HEK293 (cell line): ENCODE data around the gene BCAS3.

Experiments used
- CTCF ChIA-PET: fragments of 350-600 bp; formaldehyde crosslinking; extraction: SDS; loops from one replicate; lab custom pipeline; 2021; ENCODE audit warnings: antibody characterized with exemption; lab: Yijun Ruan, JAX
- POLR2A ChIA-PET: fragments of 300-600 bp; formaldehyde crosslinking; extraction: SDS; loops from one replicate; lab custom pipeline; 2020; ENCODE audit warnings: antibody characterized with exemption, inconsistent platforms; lab: Yijun Ruan, JAX
- H3K27ac ChIP-seq: fragments of 200-500 bp; sonication (Bioruptor generic); 2 replicates; pipeline ENCODE4 v1.5.1; 2014; ENCODE audit warnings: low read depth, low read length, control low read depth, inconsistent platforms; ENCODE audit errors: extremely low read depth
- H3K36me3 ChIP-seq, 2 experiments: fragments of 200-500 bp in 1 of 2; sonication (Bioruptor generic) in 1 of 2; 1 replicate in 1 of 2; 2 replicates in 1 of 2; pipeline ENCODE4 v1.5.1; 2014 to 2017; ENCODE audit warnings: inconsistent platforms in 2 of 2, low read length in 2 of 2; ENCODE audit not compliant: control insufficient read depth in 2 of 2, insufficient read depth in 1 of 2
- H3K4me1 ChIP-seq: fragments of 200-500 bp; sonication (Bioruptor generic); 2 replicates; pipeline ENCODE4 v1.5.1; 2014; ENCODE audit warnings: mild to moderate bottlenecking, low read length, inconsistent platforms; ENCODE audit not compliant: control insufficient read depth, insufficient read depth
- H3K4me3 ChIP-seq: 2 replicates; pipeline ENCODE4 v1.5.1; 2011; ENCODE audit warnings: low read depth, mild to moderate bottlenecking, control low read depth, low read length, moderate library complexity
- H3K9me3 ChIP-seq: fragments of 200-500 bp; sonication (Bioruptor generic); 2 replicates; pipeline ENCODE4 v1.5.1; 2014; ENCODE audit warnings: low read depth, low read length, inconsistent platforms; ENCODE audit not compliant: control insufficient read depth, insufficient read depth
- KLF7 ChIP-seq: fragments of 450-650 bp; formaldehyde crosslinking; IDR thresholded peaks from 2 replicates; pipeline ENCODE4 v1.5.1; 2016; ENCODE audit warnings: missing biosample characterization, missing genetic modification characterization, borderline replicate concordance
- OSR2 ChIP-seq: fragments of 450-650 bp; formaldehyde crosslinking; IDR thresholded peaks from 2 replicates; pipeline ENCODE4 v1.5.1; 2016; ENCODE audit warnings: missing biosample characterization, missing genetic modification characterization
- TSHZ1 ChIP-seq: fragments of 450-650 bp; formaldehyde crosslinking; IDR thresholded peaks from 2 replicates; pipeline ENCODE4 v1.5.1; 2016; ENCODE audit warnings: missing biosample characterization, missing genetic modification characterization, borderline replicate concordance
- ZBTB6 ChIP-seq: fragments of 450-650 bp; formaldehyde crosslinking; IDR thresholded peaks from 2 replicates; pipeline ENCODE4 v1.5.1; 2017; ENCODE audit warnings: missing biosample characterization, missing genetic modification characterization
- ZEB2 ChIP-seq: fragments of 450-650 bp; formaldehyde crosslinking; IDR thresholded peaks from 2 replicates; pipeline ENCODE4 v1.5.1; 2016; ENCODE audit warnings: missing biosample characterization, missing genetic modification characterization
- ZFP37 ChIP-seq: fragments of 450-650 bp; formaldehyde crosslinking; IDR thresholded peaks from 2 replicates; pipeline ENCODE4 v1.5.1; 2016; ENCODE audit warnings: missing biosample characterization, missing genetic modification characterization
- ZIC2 ChIP-seq: fragments of 450-650 bp; formaldehyde crosslinking; IDR thresholded peaks from 2 replicates; pipeline ENCODE4 v1.5.1; 2016; ENCODE audit warnings: missing biosample characterization, missing genetic modification characterization
- ZNF184 ChIP-seq: fragments of 450-650 bp; IDR thresholded peaks from 2 replicates; pipeline ENCODE4 v1.5.1; 2018; ENCODE audit warnings: missing biosample characterization, mild to moderate bottlenecking, missing genetic modification characterization
- ZNF214 ChIP-seq: fragments of 450-650 bp; formaldehyde crosslinking; IDR thresholded peaks from 2 replicates; pipeline ENCODE4 v1.5.1; 2017; ENCODE audit warnings: missing biosample characterization, mild to moderate bottlenecking, missing genetic modification characterization, borderline replicate concordance
- ZNF292 ChIP-seq: fragments of 450-650 bp; formaldehyde crosslinking; IDR thresholded peaks from 2 replicates; pipeline ENCODE4 v1.5.1; 2016; ENCODE audit warnings: low read depth, missing biosample characterization, missing genetic modification characterization, borderline replicate concordance
- ZNF354C ChIP-seq: fragments of 450-650 bp; formaldehyde crosslinking; IDR thresholded peaks from 2 replicates; pipeline ENCODE4 v1.5.1; 2016; ENCODE audit warnings: missing biosample characterization, missing genetic modification characterization, low read depth, borderline replicate concordance
- ZNF37A ChIP-seq: fragments of 450-650 bp; IDR thresholded peaks from 2 replicates; pipeline ENCODE4 v1.5.1; 2018; ENCODE audit warnings: missing biosample characterization, missing genetic modification characterization
- ZNF488 ChIP-seq: fragments of 450-650 bp; formaldehyde crosslinking; IDR thresholded peaks from 2 replicates; pipeline ENCODE4 v1.5.1; 2016; ENCODE audit warnings: missing biosample characterization, missing genetic modification characterization
- ZNF560 ChIP-seq: fragments of 450-650 bp; formaldehyde crosslinking; IDR thresholded peaks from 2 replicates; pipeline ENCODE4 v1.5.1; 2017; ENCODE audit warnings: missing biosample characterization, missing genetic modification characterization, borderline replicate concordance
- ZNF571 ChIP-seq: fragments of 450-650 bp; formaldehyde crosslinking; IDR thresholded peaks from 2 replicates; pipeline ENCODE4 v1.5.0; 2017; ENCODE audit warnings: missing biosample characterization, missing genetic modification characterization
- ZNF585B ChIP-seq: fragments of 450-650 bp; formaldehyde crosslinking; IDR thresholded peaks from 2 replicates; pipeline ENCODE4 v1.5.1; 2016; ENCODE audit warnings: missing biosample characterization, missing genetic modification characterization
- ZNF596 ChIP-seq: fragments of 450-650 bp; IDR thresholded peaks from 2 replicates; pipeline ENCODE4 v1.5.0; 2018; ENCODE audit warnings: missing biosample characterization, mild to moderate bottlenecking, missing genetic modification characterization, moderate library complexity
- ZNF629 ChIP-seq: fragments of 450-650 bp; formaldehyde crosslinking; IDR thresholded peaks from 2 replicates; pipeline ENCODE4 v1.5.1; 2017; ENCODE audit warnings: missing biosample characterization, missing genetic modification characterization
- ZNF776 ChIP-seq: fragments of 450-650 bp; formaldehyde crosslinking; IDR thresholded peaks from 2 replicates; pipeline ENCODE4 v1.5.0; 2017; ENCODE audit warnings: missing biosample characterization, missing genetic modification characterization, borderline replicate concordance
- ZNF837 ChIP-seq: fragments of 450-650 bp; formaldehyde crosslinking; IDR thresholded peaks from 2 replicates; pipeline ENCODE4 v1.5.1; 2016; ENCODE audit warnings: missing biosample characterization, missing genetic modification characterization
- ZSCAN5A ChIP-seq: fragments of 450-650 bp; formaldehyde crosslinking; IDR thresholded peaks from 2 replicates; pipeline ENCODE4 v1.5.1; 2016; ENCODE audit warnings: missing biosample characterization, missing genetic modification characterization
- TF ChIP-seq, protein P1 (sequence below): fragments of 450-650 bp; formaldehyde crosslinking; IDR thresholded peaks from 2 replicates; pipeline ENCODE4 v1.5.1; 2017; ENCODE audit warnings: missing biosample characterization, missing genetic modification characterization
- TF ChIP-seq, protein P2 (sequence below): fragments of 450-650 bp; formaldehyde crosslinking; conservative IDR thresholded peaks from 2 replicates; pipeline ENCODE4 v1.5.1; 2016; ENCODE audit warnings: low read depth, missing biosample characterization, missing genetic modification characterization

BCAS3 gene

DNA sequence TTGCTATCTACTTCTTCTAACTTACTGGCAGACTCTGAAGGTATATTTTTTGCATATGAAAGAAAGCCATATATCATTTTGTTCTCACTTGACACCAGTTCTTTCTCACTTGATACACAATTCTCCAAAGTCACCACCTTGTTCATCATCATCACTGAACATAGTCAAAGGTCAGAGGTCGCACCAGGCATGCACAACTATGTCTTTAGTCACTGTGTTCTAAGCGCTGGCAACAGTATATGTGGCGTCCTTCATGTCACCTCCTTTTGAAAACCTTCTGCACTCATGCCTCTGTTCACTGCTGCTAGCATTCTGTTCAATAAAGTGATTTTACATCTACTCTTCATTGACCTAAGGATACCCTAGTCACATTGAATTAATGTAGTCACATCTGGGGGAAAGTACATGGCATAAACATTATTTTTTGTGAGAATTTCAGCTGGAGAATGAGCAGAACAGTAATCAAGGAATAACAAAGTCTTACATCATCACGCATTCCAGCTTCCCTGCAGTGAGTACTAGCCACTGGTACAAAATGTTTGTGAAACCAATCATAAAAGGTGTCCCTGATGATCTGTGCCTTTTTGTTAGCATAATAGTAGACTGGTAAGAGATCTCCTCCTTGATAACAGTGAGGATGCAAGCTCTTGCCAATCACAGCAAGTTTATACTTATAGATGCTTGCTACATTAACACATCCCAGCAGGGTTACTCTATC lies 754.1 kb downstream of the BCAS3 start:
- H3K4me3 ChIP-seq, result no peak overlapping the region
- no peaks in the 10 kb centered on the region; the same call in 1 of the 2 replicates for H3K9me3 ChIP-seq
- H3K36me3 ChIP-seq, result no peaks in the 10 kb centered on the region
- CTCF ChIA-PET, result interaction anchor here (0.7 to 1.1 kb wide), 2 partner anchors 119 to 326 kb away, joined by 3 to 5 read pairs; no protein-coding TSS in a partner anchor
- no peaks in the 10 kb centered on the region for H3K4me1 ChIP-seq
- H3K27ac ChIP-seq, result no peak overlapping the region
- POLR2A ChIA-PET, result interaction anchor here (0.7 kb wide), 1 partner anchor 84 kb away, joined by 3 read pairs; no protein-coding TSS in a partner anchor
- TF ChIP-seq ZBTB6 (tag by site-specific recombination) (no peak), ZNF571 (tag by site-specific recombination) (no peak), ZNF488 (tag by site-specific recombination) (no peak), ZSCAN5A (tag by site-specific recombination) (no peak), ZNF354C (tag by site-specific recombination) (no peak), ZEB2 (no peak), ZNF214 (tag by site-specific recombination) (no peak), ZNF629 (tag by site-specific recombination) (no peak), TSHZ1 (no peak), ZNF776 (no peak), ZNF560 (tag by site-specific recombination) (no peak), ZNF837 (tag by site-specific recombination) (no peak), OSR2 (tag by site-specific recombination) (0 out of 2 replicates have a peak, but pooled peaks have one; percentile 27), ZNF596 (no peak), ZIC2 (tag by site-specific recombination) (0 out of 2 replicates have a peak, but pooled peaks have one; percentile 16), KLF7 (tag by site-specific recombination) (no peak), ZNF585B (tag by site-specific recombination) (peak; percentile 39; the same call in 1 of the 2 replicates), ZNF37A (tag by site-specific recombination) (no peak), ZNF184 (tag by site-specific recombination) (no peak), ZFP37 (tag by site-specific recombination) (no peak), ZNF292 (tag by site-specific recombination) (no peak)
- TF ChIP-seq, protein P1, sequence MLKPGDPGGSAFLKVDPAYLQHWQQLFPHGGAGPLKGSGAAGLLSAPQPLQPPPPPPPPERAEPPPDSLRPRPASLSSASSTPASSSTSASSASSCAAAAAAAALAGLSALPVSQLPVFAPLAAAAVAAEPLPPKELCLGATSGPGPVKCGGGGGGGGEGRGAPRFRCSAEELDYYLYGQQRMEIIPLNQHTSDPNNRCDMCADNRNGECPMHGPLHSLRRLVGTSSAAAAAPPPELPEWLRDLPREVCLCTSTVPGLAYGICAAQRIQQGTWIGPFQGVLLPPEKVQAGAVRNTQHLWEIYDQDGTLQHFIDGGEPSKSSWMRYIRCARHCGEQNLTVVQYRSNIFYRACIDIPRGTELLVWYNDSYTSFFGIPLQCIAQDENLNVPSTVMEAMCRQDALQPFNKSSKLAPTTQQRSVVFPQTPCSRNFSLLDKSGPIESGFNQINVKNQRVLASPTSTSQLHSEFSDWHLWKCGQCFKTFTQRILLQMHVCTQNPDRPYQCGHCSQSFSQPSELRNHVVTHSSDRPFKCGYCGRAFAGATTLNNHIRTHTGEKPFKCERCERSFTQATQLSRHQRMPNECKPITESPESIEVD, result no peak
- TF ChIP-seq, protein P2, sequence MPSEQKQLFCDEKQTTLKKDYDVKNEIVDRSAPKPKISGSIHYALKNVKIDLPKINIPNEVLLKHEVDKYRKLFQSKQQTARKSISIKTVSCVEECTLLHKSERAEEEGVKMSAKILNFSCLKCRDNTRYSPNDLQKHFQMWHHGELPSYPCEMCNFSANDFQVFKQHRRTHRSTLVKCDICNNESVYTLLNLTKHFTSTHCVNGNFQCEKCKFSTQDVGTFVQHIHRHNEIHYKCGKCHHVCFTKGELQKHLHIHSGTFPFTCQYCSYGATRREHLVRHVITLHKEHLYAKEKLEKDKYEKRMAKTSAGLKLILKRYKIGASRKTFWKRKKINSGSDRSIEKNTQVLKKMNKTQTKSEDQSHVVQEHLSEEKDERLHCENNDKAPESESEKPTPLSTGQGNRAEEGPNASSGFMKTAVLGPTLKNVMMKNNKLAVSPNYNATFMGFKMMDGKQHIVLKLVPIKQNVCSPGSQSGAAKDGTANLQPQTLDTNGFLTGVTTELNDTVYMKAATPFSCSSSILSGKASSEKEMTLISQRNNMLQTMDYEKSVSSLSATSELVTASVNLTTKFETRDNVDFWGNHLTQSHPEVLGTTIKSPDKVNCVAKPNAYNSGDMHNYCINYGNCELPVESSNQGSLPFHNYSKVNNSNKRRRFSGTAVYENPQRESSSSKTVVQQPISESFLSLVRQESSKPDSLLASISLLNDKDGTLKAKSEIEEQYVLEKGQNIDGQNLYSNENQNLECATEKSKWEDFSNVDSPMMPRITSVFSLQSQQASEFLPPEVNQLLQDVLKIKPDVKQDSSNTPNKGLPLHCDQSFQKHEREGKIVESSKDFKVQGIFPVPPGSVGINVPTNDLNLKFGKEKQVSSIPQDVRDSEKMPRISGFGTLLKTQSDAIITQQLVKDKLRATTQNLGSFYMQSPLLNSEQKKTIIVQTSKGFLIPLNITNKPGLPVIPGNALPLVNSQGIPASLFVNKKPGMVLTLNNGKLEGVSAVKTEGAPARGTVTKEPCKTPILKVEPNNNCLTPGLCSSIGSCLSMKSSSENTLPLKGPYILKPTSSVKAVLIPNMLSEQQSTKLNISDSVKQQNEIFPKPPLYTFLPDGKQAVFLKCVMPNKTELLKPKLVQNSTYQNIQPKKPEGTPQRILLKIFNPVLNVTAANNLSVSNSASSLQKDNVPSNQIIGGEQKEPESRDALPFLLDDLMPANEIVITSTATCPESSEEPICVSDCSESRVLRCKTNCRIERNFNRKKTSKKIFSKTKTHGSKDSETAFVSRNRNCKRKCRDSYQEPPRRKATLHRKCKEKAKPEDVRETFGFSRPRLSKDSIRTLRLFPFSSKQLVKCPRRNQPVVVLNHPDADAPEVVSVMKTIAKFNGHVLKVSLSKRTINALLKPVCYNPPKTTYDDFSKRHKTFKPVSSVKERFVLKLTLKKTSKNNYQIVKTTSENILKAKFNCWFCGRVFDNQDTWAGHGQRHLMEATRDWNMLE (tag by site-specific recombination), result no peak
